CD4-positive, alpha-beta T cell treated with Interleukin-1 beta for 1 hour (primary cell): Measurements from ENCODE around the gene FAM163A.

Experiments used
- DNase-seq, 2 donors: peaks; one replicate each; pipeline ENCODE4 v3.0.0-alpha.2; 2020 to 2022

The FAM163A gene

GRCh38 chr1:179753061-179753460, 10.0 kb downstream of the FAM163A start:
- no peak for DNase-seq

DNA sequence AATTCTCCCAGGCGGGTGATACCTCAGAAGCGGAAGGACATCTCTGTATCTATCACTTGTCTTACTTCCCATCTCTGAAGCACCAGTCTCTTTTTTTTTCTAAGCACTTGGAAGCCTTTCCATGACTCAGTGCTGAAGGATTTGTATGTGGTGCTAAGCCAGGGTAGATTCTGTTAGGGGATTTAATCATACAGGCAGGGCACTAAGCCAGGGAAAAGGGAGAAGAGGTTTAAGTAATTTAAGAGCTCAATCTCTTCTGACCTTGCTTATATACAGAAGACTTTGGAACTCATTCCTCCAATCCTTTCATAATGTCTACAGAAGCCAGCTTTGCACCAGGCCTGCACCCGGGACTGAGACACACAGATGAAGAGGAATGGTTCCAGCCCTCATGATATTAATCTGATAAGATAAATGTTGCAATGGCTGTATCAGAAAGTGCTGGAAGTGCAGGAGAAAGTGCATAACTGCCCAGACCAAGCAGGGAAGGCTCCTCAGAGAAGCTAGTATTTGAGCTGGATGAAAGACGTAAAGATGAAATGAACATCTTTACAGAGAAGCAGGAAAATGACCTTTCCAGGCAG, 11.0 kb downstream of the FAM163A start:
- DNase-seq, result no peak

- DNase-seq, result no peak
These were observed 14.8 kb downstream of the FAM163A start for GRCh38 chr1:179757933-179758332.

- no peak for DNase-seq
These were observed 17.4 kb downstream of the FAM163A start for GRCh38 chr1:179760521-179760920.

DNA sequence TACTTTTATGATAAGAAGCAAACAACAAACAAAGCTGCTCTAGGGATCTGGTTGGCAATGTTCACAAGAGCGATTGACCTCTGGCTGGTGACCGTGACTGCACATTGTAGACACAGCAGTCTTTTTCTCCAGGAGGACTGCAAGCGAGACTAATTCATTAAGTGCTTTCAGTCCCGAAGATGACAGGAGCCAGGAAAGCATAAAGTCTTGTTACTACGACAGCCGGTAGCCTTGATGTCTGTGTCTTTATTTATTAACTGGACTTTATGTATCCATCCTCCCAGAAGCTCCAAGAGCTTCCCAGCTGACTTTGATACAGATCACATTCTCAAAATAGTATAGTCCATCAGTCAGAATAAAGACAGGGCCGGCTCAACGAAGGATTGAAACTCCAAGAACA, 18.2 kb downstream of the FAM163A start:
- DNase-seq, result no peak

DNA sequence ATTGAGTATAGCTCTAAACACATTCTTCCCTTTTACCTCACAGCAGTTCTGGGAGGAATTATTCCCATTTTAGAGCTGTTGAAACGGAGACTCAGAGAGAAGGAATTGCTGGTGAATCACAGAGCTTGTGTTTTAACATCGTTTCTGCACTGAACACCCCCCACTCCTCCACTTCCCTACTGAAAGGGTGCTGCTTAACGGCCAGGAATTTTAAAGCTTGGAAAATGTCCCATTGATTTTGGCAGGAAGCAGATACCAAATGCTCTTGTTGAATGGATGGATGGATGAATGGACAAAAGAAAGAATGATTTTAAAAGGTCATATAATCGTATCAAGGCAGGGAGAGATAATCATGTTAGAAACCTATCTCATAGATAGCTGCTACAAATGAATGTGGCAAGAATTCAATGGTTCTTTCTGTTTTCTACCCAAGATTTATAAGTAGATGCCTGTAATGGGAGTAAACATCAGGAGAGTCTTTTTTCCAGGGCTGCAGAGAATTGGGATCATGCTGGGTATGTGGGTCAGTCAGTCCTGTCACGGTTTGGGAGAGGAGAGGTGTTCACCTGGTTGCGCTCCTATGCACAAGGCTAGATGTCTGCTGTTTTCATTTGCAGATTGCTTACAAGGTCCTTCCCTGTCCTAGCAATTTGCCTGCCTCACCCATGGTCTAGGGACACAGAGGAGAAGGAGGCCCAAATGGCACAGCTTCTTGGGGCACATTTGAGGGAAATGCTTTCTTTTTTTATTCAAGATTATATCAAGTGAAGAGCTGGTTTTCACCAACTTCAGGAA, 19.0 kb downstream of the FAM163A start:
- DNase-seq, result no peak

- no peak for DNase-seq
These were observed 24.1 kb downstream of the FAM163A start for GRCh38 chr1:179767177-179767581.

DNA sequence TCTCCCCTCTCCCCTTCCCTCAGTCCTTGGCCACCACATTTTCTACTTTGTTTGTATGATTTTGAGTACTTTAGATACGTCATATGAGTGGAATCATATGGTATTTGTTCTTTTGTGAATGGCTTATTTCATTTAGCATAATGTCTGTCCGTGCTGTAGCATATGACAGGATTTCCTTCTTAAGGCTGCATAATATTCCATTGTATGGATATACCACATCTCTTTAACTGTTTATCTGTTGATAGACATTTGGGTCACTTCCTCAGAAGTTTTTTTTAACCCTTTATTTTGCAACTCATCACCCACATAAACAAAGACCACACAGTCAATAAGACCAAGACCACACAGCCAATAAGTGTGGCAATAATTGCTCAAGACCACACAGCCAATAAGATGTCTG, 24.9 kb downstream of the FAM163A start:
- DNase-seq, result no peak

- no peak for DNase-seq
These were observed 27.9 kb downstream of the FAM163A start for GRCh38 chr1:179770887-179771502.

GRCh38 chr1:179773264-179773663, 30.2 kb downstream of the FAM163A start:
- no peak for DNase-seq

GRCh38 chr1:179774000-179774399, 30.9 kb downstream of the FAM163A start:
- no peak for DNase-seq

DNA sequence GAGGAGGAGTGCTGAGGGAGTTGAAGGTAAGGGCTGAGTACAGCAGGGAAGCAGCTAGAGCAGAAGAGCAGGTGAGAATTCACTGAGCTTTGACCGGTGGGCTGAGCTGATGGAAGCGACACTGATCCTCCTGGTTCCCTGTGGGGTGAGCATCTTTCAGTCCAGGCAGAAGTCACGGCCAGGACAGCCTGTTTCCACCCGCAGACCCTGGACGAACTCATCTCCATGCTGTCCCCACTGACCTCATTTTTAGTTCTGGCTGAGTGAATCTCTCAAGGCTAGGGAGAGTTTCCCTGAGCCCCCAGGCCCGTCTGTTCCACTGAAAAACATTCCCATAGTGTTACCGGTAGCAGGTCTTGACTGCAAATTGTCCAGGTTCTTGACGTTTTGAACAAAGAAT, 31.5 kb downstream of the FAM163A start:
- no peak for DNase-seq

DNA sequence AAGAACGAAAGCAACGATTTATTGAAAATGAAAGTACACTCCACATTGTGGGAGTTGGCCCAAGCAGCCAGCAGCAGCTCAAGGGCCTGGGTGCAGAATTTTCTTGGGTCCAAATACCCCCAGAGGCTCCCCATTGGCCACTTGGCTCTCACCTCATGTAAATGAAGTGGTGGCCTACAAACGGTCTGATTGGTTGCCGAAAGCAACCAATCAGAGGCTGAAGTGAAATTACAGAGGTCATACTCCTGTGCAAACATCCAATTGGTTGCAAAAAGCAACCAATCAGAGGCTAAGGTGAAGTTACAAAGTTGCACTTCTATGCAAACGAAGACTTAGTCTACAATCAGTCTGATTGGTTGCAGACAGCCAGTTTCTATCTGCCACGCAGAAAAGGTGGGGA, 31.9 kb downstream of the FAM163A start:
- no peak for DNase-seq

GRCh38 chr1:179776831-179777230, 33.7 kb downstream of the FAM163A start:
- DNase-seq, result no peak

DNA sequence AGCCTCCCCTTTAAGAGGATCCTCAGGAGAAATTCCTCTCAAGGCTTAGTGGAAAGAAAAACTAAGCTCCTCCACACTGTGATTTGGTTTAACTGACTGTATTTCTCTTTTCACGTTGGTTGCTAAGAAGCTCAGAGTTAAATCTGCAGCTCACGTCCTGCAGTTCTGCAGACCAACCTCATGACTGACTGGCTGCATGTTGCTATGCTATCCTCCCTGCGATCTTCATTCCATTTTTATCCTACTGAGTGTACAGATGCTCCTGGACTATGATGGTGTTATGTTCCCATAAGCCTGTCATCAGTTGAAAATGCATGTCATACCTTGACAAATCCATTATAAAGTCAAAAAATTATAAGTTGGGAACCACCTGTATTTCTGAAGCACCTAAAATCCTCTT, 34.6 kb downstream of the FAM163A start:
- no peak for DNase-seq

DNA sequence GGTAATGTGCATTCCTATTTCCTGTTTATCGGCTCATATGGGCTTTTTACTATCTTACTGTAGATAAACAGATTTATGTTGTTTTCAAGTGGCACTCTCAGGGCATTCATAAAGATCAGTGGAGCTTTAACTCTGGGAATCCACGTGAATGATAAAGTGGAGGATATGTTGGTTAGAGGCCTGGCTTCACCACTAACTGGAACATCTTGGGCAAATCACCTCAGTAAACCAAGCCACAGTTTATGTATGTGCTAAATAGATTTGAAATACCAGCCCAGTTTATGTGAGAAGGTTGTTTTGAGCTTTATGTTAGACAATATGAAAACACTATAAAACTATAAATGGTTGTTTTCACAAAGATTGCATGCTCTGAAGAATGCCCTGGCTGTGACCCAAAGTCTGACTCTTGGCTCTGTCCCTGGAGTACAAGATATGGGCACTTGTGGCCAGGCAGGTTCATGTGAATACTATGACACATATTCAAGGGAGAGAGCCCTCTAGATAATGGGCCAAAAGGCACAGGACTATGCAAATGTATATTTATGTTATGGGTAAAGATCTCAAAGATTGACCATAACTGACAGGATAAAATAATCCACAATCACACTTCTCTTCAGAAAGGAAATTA, 36.7 kb downstream of the FAM163A start:
- no peak for DNase-seq

DNA sequence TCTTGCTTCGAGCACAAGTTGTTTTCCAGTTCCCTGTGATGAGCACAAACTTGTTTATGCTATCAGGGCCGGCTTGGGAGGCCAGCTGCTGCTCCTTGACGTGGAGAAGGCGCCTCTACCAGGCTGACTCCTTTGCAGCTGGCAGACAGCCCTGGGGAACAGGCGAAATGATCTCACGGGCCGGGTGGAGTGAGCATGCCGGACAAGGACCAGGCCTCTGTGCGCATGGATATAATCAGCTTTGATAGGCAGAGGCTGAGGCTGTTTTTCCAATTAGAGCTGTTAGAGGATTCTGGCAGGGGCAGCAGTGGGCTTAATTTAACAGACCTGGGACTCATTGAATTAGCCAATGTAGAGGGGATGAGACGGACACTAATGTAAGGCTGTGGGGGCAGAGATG, 38.9 kb downstream of the FAM163A start:
- no peak for DNase-seq

GRCh38 chr1:179785031-179785431, 41.9 kb downstream of the FAM163A start:
- DNase-seq, result no peak

DNA sequence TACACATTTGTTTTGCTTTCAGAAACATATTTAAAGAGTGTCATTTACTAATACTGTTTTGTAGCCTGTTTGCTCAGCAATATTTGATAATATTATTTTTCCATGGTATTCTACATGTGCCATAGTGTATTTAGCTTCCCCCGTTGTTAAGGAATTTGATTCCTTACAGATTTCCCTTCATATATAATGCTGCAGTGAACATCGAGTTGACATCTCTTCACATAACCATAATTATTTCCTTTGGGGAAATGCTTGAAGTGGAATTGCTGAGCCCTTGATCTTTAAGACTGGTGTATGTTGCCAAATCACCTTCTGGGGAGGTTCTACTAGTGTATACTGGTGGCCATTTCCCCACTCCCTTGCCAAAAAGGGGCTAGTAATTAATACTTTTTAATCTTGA, 42.6 kb downstream of the FAM163A start:
- DNase-seq, result no peak

GRCh38 chr1:179786815-179787685, 44.0 kb downstream of the FAM163A start:
- no peak for DNase-seq

GRCh38 chr1:179788259-179788658, 45.2 kb downstream of the FAM163A start:
- DNase-seq, result no peak

- DNase-seq, result no peak
These were observed 50.2 kb downstream of the FAM163A start for GRCh38 chr1:179793281-179793680.

- DNase-seq, result no peak
These were observed 51.1 kb downstream of the FAM163A start for GRCh38 chr1:179794146-179794545.
